Uterus (tissue), 2 donors: ENCODE results near the gene BFAR.

Experiments used
- CTCF ChIP-seq, 4 experiments: fragments of 200-600 bp in 2 of 4; fragments of 450-650 bp in 2 of 4; sonication (generic) in 2 of 4; IDR thresholded peaks; one replicate each; pipeline ENCODE4 v1.5.1; 2016 to 2019; ENCODE audit warnings: antibody characterized with exemption in 4 of 4, mild to moderate bottlenecking in 2 of 4, moderate library complexity in 1 of 4
- POLR2A ChIP-seq, 2 donors: fragments of 450-650 bp; IDR thresholded peaks; one replicate each; pipeline ENCODE4 v1.6.1; 2016; ENCODE audit warnings: antibody characterized with exemption in 2 of 2, mild to moderate bottlenecking in 1 of 2, moderate library complexity in 1 of 2

DNA sequence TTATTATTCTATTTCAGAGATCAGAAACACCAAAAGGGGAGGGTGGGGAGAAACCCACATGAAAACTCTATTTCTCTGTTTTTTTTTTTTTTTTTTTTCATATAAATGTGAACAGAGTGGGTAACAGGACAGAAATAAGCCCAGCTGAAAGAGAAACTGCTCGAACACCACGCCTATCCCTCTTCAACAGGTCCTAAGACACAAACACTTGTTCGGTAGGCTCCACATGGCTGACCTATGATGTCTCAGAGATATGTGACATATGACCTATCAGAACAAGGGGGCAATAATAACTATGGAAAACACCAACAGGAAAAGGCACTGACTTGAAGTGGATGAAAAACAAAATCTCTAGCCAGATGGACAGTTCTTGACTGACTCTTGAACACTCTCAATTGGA lies 47.5 kb upstream of the BFAR start:
- no peak for TF ChIP-seq CTCF (IDR thresholded peaks at IDR 0.05)
- no peak for TF ChIP-seq POLR2A (IDR thresholded peaks at IDR 0.05)
